DMS53 treated with DMSO at 0.1 percent for 48 hours (cell line): ENCODE data around the gene HNRNPM.
A peak's percentile ranks its signal among the peaks of the same experiment; 100 is the strongest.

Experiments
- DNase-seq: peaks from one replicate; lab custom pipeline; 2025; ENCODE audit not compliant: unreplicated experiment; lab: John Stamatoyannopoulos, UW

HNRNPM gene

GRCh38 chr19:8484331-8484894 lies 39.6 kb downstream of the HNRNPM start:
- DNase-seq = no peak

DNA sequence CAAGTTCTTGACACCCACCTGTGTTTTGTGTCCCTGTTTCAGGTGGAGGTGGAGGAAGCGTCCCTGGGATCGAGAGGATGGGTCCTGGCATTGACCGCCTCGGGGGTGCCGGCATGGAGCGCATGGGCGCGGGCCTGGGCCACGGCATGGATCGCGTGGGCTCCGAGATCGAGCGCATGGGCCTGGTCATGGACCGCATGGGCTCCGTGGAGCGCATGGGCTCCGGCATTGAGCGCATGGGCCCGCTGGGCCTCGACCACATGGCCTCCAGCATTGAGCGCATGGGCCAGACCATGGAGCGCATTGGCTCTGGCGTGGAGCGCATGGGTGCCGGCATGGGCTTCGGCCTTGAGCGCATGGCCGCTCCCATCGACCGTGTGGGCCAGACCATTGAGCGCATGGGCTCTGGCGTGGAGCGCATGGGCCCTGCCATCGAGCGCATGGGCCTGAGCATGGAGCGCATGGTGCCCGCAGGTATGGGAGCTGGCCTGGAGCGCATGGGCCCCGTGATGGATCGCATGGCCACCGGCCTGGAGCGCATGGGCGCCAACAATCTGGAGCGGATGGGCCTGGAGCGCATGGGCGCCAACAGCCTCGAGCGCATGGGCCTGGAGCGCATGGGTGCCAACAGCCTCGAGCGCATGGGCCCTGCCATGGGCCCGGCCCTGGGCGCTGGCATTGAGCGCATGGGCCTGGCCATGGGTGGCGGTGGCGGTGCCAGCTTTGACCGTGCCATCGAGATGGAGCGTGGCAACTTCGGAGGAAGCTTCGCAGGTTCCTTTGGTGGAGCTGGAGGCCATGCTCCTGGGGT lies 41.0 kb downstream of the HNRNPM start:
- DNase-seq = no peak

DNA sequence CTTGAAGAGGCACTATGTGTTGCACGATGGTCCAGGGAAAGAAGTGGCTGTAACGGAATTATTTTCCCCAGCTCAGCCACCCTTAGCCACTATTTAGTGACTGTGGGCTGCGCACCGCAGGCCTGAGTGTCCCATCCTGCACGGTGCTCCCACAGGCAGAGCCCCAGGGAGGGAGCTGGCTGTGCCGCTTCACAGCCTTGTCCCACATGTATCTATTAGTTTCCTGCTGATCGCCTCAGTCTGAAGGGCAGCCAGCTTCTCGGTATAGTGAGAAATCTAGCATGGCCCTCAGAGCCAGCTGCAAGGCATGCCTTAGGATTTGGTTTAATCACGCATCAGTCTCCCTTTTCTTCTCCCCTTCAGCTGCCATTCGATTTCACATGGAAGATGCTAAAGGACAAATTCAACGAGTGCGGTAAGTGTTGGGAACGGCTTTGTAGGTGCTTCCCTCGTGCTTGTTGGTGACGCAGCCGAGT lies 41.9 kb downstream of the HNRNPM start:
- DNase-seq = no peak

GRCh38 chr19:8487137-8487851 lies 42.5 kb downstream of the HNRNPM start:
- DNase-seq = no peak

GRCh38 chr19:8488365-8488764 lies 43.6 kb downstream of the HNRNPM start:
- DNase-seq = no peak

- no peak for DNase-seq
Measured at GRCh38 chr19:8489561-8490394, 45.0 kb downstream of the HNRNPM start.

DNA sequence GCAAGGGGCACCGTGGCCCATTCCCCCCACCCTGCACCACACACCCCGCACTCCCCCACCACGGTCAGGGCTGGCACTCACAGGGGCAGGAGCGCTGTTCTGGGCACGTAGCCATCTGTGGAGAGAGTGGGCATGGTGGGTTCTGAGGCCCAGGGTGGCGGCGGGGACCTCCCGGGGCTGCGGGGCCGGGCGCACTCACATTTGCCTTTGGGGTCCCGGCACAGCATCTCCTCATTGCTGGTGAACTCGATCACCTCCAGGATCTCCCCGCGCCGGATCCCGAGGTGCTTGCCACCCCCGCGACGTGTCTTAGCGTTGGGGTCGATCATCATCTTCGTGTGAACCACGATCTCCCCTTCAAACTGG lies 45.6 kb downstream of the HNRNPM start:
- DNase-seq = no peak

GRCh38 chr19:8490873-8491272 lies 46.1 kb downstream of the HNRNPM start:
- DNase-seq = no peak

DNA sequence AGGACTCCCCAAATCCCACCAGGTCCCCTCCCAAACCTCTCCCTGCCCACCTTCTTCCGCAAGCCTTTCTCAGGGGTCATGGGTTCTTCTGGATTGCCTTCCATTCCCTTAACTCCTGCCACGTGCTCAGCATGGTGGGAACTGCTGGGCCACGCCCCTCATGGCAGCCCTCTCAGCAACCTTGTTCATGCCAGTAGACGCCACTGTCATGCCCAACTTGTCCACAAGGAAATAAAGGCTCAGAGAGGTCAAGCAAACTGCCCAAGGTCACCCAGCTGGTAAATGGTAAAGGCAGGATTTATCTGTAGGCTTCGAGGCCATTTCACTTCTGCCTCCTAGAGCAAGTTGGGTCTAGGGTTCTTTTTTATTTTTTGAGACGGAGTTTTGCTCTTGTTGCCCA lies 46.8 kb downstream of the HNRNPM start:
- DNase-seq = no peak

DNA sequence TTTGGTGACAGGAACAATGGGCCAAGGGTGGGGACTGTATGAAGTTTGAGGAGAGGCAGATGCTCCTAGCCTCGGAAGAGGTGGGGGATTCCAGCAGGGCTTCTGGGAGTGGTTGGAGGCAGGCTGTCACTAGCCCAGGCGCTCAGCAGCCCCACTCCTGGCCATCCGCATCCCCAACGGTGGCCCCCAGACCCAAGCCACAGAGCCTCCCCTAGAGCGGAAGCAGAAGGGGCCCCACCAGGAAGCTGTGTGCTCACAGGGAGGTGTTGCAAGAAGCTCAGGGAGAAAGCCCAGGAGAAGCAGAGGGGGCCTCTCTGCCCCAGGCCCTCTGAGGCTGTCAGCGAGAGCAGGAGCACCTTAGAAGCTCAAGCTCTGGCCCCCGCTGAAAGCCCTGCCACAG lies 49.4 kb downstream of the HNRNPM start:
- no peak for DNase-seq

GRCh38 chr19:8498295-8498694 lies 53.5 kb downstream of the HNRNPM start:
- no peak for DNase-seq

DNA sequence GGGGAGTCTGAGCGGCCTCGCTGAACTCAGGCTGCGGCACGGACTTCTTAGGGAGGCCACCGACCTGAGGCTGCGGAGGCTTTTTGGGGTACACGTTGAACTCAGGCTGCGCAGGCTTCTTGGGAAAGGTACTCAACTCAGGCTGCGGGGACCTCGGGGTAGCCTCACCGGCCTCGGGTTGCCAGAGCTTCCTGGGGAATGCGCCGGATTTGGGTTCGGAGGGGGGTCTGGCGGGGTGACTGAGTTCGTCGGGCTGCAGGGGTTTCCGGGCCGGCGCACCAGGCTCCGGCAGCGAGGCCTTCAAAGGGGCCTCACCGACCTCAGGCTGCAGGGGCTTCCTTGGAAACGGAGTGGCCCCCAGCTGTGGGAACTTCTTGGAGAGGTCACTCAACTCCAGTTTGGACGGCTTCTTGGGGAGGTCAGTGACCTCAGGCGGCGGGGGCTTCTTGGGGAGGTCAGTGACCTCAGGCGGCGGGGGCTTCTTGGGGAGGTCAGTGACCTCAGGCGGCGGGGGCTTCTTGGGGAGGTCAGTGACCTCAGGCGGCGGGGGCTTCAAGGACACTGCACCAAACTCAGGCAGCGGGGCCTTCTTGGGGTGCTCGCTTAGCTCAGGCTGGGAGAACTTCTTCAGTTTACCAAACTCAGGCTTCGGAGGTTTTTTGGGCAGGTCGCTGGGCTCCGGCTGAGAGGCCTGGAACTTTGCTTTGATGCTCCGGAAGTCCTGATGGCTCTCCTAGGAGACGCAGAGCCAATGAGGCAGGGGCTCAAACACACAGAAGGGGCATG lies 54.5 kb downstream of the HNRNPM start:
- no peak for DNase-seq

DNA sequence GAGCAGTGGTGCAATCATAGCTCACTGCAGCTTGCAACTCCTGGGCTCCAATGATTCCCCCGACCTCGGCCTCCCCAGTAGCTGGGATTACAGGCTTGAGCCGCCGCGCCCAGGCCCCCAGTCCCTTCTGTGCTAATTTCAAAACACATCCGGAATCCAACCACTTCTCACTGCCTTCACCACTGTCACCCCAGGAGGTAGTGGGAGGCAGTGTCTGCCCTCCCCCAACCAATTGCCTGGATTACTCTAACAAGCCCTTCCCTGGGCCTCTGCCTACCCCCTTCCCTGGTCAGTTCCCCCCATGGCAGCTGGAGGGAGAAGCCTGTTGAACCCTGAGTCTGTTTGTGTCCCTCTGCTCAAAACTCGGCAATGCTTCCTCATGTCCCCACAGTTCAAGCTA lies 55.4 kb downstream of the HNRNPM start:
- no peak for DNase-seq

GRCh38 chr19:8501516-8501915 lies 56.7 kb downstream of the HNRNPM start:
- no peak for DNase-seq

GRCh38 chr19:8501981-8502380 lies 57.2 kb downstream of the HNRNPM start:
- DNase-seq = no peak

DNA sequence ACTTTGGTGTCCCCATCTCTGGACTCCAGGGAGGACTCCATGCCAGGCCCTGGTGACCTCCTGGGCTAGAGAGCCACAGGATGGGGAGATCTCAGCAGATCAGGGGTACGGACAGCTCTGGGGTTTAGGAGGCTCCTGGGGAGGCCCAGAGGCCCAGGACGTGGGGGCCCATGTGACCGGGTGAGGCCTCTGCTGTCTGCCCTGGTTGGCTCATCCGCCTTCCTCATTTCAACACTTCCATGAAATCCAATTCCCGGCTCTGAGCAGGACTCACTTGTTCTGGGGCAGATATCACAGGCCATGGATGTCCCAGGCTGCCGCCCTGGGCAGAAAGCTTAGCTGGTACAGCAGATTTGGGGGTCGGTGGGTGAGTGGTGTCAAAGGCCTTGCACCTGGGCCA lies 58.7 kb downstream of the HNRNPM start:
- DNase-seq = no peak

DNA sequence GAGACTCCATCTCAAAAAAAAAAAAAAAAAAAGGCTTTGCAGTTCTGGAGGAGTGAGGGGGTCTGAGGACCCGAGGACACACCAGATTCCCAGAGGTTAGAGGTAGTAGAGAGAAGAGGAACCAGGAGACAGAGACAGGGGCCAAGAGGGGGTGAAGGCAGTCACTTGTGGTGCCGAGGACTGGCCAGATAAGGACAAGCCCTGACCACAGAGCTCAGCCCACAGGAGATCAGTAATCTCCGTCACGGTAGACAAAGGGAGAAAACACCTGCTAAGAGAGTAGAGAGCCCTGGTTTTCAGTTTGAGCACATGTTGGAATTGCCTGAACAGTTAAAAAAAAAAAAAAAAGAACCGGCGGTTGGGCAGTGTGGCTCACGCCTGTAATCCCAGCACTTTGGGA lies 59.4 kb downstream of the HNRNPM start:
- DNase-seq = no peak

DNA sequence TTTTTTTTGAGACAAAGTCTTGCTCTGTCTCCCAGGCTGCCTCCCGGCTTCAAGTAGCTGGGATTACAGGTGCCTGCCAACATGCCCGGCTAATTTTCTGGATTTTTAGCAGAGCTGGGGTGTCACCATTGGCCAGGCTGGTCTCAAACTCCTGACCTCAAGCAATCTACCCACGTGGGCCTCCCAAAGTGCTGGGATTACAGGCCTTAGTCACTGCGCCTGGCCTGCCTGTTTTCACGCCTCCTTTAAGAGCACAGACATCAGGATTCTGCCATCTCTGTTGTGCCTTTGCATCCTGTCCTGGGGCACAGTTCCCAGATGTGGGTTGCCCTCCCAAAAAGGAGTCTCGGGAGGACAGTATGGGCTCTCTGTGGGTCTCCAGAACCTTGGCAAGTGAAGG lies 60.1 kb downstream of the HNRNPM start:
- no peak for DNase-seq

- DNase-seq = peak; percentile 15
Measured at GRCh38 chr19:8505680-8506401, 61.1 kb downstream of the HNRNPM start.

DNA sequence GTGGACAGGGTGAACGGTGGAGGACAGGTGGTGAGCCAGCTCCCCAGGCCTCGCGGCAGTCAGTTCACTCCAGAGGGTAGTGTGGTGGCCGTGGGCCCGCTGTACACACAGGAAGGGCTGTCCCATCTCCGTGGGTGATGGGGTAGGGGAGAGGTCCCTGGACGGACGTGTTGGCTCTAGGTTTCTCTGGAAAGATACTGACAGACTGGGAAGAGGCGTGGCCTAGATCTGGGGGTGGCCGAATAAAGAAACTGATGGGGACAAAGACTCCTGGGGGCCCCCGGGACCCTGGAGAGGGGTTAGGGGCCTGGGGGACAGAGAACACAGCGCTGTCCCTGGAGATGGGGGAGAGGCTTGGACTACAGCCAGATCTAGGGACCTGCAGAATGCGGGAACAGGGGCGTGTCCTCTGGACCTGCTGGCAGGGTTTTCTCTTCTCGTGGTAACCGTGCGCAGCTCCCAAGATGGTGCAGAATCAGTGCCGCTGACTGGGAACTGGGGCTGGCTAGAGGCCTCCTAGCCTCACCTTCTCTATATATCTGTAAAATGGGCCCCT lies 61.7 kb downstream of the HNRNPM start:
- peak; percentile 4 for DNase-seq
